ENCODE results near the gene SLC30A1. TPM values are rescaled to one million over a fixed set of nuclear protein-coding genes. Genes with fewer than 3 reads are reported as not detected.

The SLC30A1 gene
- total and polyA plus RNA-seq, 10 of the 15 experiments (the other 5 are each of a cell fraction or from before 2014, with no cell fraction given) = 3.5 to 14.1 (median 8.8) TPM

DNA sequence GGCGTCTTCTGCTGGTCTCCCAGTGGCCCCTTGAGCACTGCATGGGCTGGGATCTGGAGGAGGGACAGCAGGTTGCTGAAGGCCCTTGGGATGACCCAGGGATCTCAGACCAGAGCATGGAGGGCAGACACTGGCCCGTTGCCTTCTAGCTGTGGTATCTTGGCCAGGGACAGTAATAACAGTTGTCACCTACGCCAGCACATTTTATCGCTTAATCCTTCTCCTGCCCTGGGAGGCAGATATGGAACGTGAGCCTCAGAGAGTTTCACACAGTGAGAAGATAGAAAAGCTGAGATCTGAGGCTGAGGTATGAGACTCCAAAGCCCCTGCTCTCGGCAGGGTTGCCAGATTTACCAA lies 46.9 kb downstream of the SLC30A1 start:
- ChIA-PET CTCF (interaction anchor here (0.8 to 2.5 kb wide), 2 partner anchors 15 to 18 kb away, joined by 4 to 9 read pairs; no protein-coding TSS in a partner anchor), RAD21 (ENCODE audit: unreplicated experiment) (no interaction called here), POLR2A (interaction anchor here (1.0 kb wide), 1 partner anchor 152 kb away, joined by 3 read pairs; no protein-coding TSS in a partner anchor), SMC1A (ENCODE audit: uncharacterized antibody, unreplicated experiment) (interaction anchor here (1.0 kb wide), 1 partner anchor 22 kb away, joined by 3 read pairs; no protein-coding TSS in a partner anchor)
- H2AFZ ChIP-seq (ENCODE audit: control insufficient read depth, low read depth, low read length) = no peak overlapping the region
- no peak overlapping the region for H3K4me3 ChIP-seq
- no peak for FAIRE-seq
- intact Hi-C loops (cut with micrococcal nuclease; ENCODE audit: unreplicated experiment) (no loop called here), in situ Hi-C loops (cut with MboI) (no loop called here)
- ATAC-seq = no peak
- BruUV-seq (replicated peaks) = no TSS peak
- DNase-seq (ENCODE audit: low read depth, low spot score) = no peak
- H3K9me3 ChIP-seq (replicated peaks; ENCODE audit: control insufficient read depth, insufficient read depth, low read length) = no peaks in the 10 kb centered on the region
- H3K27me3 ChIP-seq (replicated peaks in 1 of 2; ENCODE audit: control insufficient read depth in 2 of 2, insufficient read depth in 2 of 2, low read length in 1 of 2) = no peaks in the 10 kb centered on the region
- H3K79me2 ChIP-seq (ENCODE audit: control insufficient read depth, insufficient read depth, low read length) = no peaks in the 10 kb centered on the region
- H3K4me1 ChIP-seq (ENCODE audit: control insufficient read depth, insufficient read depth, low read length) = peaks cover 23% of the 10 kb centered on the region
- no peak overlapping the region for H3K4me2 ChIP-seq (ENCODE audit: control insufficient read depth, insufficient read depth)
- H3K36me3 ChIP-seq (ENCODE audit: control insufficient read depth in 2 of 2, insufficient read depth in 2 of 2, low read length in 1 of 2) = no peaks in the 10 kb centered on the region
- no peak overlapping the region for H3K27ac ChIP-seq (ENCODE audit: control insufficient read depth, insufficient read depth)
- 68% methylated on average over 6 of the region's 6 CpGs for WGBS (ENCODE audit: insufficient coverage, insufficient replicate concordance, low lambda C conversion rate, missing lambda C conversion rate)
- no peaks in the 10 kb centered on the region for H4K20me1 ChIP-seq (ENCODE audit: control insufficient read depth, insufficient read depth)
- no peak overlapping the region for H3K9ac ChIP-seq (ENCODE audit: control insufficient read depth, insufficient read depth, low read length)
- TF ChIP-seq ESRRA (IDR thresholded peaks at IDR 0.05; ENCODE audit: low read length) (no peak), ETV6 (conservative IDR thresholded peaks at IDR 0.05 in 1 of 2, IDR thresholded peaks at IDR 0.05 in 1 of 2; ENCODE audit: borderline replicate concordance in 1 of 2, low read depth in 1 of 2) (no peak), POLR2AphosphoS5 (IDR thresholded peaks at IDR 0.05; ENCODE audit: low read length) (no peak), TAF1 (IDR thresholded peaks at IDR 0.05; ENCODE audit: borderline replicate concordance, low read depth, low read length) (no peak), EGR1 (IDR thresholded peaks at IDR 0.05; ENCODE audit: borderline replicate concordance in 1 of 2, low read depth in 2 of 2, low read length in 2 of 2) (no peak), ZNF207 (IDR thresholded peaks at IDR 0.05; ENCODE audit: borderline replicate concordance) (no peak), FOXK2 (IDR thresholded peaks at IDR 0.05) (no peak), STAT3 (IDR thresholded peaks at IDR 0.05; ENCODE audit: low read depth, low read length) (no peak), SRF (IDR thresholded peaks at IDR 0.05; ENCODE audit: low read depth in 2 of 2, low read length in 2 of 2) (no peak), YY1 (IDR thresholded peaks at IDR 0.05; ENCODE audit: low read depth, low read length) (no peak), RFX5 (IDR thresholded peaks at IDR 0.05; ENCODE audit: low read depth, low read length) (no peak)
- TF ChIP-seq, protein P1, sequence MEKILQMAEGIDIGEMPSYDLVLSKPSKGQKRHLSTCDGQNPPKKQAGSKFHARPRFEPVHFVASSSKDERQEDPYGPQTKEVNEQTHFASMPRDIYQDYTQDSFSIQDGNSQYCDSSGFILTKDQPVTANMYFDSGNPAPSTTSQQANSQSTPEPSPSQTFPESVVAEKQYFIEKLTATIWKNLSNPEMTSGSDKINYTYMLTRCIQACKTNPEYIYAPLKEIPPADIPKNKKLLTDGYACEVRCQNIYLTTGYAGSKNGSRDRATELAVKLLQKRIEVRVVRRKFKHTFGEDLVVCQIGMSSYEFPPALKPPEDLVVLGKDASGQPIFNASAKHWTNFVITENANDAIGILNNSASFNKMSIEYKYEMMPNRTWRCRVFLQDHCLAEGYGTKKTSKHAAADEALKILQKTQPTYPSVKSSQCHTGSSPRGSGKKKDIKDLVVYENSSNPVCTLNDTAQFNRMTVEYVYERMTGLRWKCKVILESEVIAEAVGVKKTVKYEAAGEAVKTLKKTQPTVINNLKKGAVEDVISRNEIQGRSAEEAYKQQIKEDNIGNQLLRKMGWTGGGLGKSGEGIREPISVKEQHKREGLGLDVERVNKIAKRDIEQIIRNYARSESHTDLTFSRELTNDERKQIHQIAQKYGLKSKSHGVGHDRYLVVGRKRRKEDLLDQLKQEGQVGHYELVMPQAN (conservative IDR thresholded peaks at IDR 0.05) = no peak
- TF ChIP-seq, protein P2, sequence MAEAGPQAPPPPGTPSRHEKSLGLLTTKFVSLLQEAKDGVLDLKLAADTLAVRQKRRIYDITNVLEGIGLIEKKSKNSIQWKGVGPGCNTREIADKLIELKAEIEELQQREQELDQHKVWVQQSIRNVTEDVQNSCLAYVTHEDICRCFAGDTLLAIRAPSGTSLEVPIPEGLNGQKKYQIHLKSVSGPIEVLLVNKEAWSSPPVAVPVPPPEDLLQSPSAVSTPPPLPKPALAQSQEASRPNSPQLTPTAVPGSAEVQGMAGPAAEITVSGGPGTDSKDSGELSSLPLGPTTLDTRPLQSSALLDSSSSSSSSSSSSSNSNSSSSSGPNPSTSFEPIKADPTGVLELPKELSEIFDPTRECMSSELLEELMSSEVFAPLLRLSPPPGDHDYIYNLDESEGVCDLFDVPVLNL (IDR thresholded peaks at IDR 0.05; ENCODE audit: low read depth, low read length) = no peak
- TF ChIP-seq, protein P3, sequence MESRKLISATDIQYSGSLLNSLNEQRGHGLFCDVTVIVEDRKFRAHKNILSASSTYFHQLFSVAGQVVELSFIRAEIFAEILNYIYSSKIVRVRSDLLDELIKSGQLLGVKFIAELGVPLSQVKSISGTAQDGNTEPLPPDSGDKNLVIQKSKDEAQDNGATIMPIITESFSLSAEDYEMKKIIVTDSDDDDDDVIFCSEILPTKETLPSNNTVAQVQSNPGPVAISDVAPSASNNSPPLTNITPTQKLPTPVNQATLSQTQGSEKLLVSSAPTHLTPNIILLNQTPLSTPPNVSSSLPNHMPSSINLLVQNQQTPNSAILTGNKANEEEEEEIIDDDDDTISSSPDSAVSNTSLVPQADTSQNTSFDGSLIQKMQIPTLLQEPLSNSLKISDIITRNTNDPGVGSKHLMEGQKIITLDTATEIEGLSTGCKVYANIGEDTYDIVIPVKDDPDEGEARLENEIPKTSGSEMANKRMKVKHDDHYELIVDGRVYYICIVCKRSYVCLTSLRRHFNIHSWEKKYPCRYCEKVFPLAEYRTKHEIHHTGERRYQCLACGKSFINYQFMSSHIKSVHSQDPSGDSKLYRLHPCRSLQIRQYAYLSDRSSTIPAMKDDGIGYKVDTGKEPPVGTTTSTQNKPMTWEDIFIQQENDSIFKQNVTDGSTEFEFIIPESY (IDR thresholded peaks at IDR 0.05) = no peak
- TF ChIP-seq, protein P4, sequence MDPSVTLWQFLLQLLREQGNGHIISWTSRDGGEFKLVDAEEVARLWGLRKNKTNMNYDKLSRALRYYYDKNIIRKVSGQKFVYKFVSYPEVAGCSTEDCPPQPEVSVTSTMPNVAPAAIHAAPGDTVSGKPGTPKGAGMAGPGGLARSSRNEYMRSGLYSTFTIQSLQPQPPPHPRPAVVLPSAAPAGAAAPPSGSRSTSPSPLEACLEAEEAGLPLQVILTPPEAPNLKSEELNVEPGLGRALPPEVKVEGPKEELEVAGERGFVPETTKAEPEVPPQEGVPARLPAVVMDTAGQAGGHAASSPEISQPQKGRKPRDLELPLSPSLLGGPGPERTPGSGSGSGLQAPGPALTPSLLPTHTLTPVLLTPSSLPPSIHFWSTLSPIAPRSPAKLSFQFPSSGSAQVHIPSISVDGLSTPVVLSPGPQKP (IDR thresholded peaks at IDR 0.05; ENCODE audit: low read depth, low read length) = no peak
